ENCODE measurements around the gene FARP1.

FARP1 gene

DNA sequence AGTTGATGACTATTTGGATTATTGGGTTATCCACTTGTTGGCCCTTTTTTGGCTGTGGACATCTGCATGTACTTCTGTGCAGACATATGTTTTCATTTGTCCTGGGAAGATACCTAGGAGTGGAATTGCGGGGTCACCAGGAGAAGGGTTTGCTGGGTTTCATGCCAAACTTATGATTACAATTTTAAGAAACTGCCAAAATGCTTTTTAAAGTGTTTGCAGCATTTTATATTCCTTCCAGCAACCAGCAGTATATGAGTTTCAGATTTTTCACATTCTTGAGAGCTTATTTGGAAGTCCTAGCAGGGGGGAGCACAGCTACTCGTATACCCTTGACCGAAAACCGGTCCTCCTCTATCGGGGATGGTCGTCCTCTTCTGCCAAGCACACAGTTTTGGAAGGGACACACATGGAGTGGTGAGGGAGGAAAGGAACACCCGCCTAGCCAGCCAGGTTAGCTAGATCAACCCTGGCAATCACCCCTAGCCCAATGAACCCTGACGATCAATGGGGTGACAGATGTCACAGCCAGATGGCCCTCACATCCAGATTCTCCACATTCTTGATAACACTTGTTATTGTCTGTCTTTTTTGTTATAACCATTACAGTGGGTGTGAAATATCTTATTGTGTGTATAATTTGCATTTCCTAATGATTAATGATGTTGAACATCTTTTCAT lies 60.9 kb downstream of the FARP1 start:
- DNase-seq: no peak

- no peak for DNase-seq
These were observed 61.7 kb downstream of the FARP1 start for GRCh38 chr13:98204546-98204945.

DNA sequence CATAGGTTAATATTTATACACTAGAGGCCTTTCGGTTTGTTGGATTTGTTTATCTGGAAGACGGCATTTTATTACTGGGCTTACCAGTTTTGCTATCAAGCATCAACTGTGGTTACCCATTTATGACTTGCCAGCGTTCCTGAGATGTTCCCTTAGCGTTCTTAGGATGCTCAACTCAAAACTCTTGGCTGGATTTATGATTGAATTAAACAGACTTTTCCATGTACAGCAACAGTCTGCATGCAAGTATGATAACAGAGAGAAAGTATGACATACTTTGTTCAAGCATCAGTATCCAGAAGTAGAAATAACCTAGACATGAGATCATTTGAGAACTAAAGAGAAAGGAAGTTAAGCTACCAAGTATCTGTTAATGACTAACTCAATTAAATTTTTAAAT lies 64.1 kb downstream of the FARP1 start:
- no peak for DNase-seq

DNA sequence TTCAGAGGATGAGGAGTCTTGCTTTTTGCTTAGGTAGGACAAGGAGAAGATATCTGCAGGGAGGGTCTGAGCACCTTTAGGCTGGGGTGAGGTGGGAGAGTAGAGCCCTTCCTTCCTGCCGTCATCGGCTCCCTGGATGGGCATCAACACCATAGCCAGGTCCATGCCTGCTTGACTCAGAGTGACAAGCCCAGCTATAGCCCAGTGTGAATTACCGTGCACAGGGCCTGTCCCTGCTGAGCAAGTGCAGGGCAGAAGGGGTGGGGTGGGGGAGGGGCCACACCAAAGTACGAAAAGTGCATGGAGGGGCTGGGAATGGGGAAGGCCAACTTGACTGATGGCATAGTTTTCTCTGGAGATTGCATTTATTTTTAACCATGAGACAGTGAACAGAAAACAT lies 64.5 kb downstream of the FARP1 start:
- DNase-seq: no peak

DNA sequence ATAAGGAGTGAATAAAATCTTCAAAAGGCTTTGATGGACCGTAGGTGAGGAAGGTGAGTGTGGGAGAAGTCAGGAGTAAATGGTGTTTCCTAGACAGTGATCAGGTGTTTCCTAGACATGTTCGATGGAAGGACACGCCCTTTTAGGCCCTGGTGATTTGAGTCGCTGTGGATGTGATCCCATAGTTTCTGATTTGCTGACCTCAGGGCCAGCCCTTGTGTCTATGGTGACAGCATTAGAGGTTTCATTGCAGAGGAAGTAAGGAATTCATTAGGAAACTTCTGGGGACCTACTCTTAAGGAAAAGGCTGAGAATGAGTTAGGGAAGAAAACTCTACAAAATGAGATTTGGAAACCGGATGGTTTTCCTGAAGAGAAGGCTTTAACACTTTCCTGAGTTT lies 65.7 kb downstream of the FARP1 start:
- no peak for DNase-seq

DNA sequence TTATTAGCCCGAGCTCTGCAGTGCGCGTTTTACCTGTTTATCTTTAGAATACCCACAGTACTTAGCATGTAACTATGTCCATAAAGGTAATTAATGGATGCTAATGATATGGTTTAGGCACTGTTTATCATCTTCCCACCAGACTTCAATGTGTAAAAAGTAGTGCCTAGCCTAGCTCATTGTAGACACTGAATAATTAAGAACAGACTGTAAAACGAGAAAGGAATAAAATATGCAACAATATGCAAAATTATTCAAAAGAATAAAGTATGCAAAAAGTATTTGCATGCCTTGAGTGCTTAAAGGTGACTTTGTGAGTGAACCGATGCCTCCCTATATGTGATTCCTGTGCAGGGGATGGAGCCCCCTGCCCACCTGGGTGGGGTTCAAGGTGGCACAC lies 69.9 kb downstream of the FARP1 start:
- no peak for DNase-seq

GRCh38 chr13:98213354-98213753 lies 70.5 kb downstream of the FARP1 start:
- no peak for DNase-seq

DNA sequence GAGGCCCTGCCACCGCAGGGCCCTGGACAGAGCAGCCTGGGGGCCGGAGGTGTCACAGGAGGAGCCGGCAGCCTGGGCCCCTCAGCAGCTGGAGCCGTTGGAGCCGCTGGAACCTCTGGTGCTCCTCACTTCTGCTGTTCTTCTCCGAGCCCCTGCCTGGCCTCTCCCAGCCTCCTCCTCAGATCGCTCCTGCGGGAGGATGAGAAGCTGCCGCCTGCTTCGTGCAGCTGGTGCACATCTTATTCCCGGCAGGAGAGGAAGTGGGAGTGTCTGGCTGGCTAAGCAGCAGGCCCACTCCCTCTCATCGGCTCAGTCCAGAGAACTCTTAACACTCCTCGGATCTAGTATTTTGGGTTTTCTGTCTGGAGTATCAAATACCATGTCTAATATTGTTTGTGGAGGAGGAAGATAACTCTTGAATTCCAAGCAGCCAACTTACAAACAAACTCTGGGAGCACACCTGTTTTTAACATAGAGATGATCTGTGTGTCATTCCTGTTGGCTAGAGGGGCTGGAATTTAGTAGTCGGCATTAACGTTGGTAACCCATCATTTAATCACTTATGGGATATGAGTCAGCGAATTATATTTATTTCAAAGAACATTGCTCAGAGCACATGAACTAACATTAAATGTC lies 71.2 kb downstream of the FARP1 start:
- DNase-seq: no peak

- no peak for DNase-seq
These were observed 71.8 kb downstream of the FARP1 start for GRCh38 chr13:98214707-98215106.

- DNase-seq: no peak
These were observed 72.6 kb downstream of the FARP1 start for GRCh38 chr13:98215508-98215907.

DNA sequence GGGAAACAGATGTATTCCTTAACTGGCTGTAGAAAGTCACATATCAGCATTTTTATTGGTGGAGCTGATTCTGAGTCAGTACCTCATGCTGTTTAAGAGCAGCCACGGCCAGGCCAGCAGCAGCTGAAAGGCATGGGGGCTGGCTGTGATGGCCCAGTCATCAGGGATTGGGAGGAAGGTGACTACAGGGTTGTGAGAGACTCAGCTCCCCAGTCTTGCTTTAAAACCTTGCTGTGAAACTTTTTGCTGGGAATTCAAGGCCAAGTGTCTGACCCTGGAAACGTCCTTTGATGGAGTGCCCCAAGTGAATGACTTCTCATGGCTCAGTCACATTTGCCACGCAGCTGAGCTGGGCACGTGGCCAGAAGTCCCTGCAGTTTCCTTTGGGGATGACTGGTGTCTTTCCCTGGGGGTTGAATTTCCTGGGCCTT lies 73.3 kb downstream of the FARP1 start:
- no peak for DNase-seq

DNA sequence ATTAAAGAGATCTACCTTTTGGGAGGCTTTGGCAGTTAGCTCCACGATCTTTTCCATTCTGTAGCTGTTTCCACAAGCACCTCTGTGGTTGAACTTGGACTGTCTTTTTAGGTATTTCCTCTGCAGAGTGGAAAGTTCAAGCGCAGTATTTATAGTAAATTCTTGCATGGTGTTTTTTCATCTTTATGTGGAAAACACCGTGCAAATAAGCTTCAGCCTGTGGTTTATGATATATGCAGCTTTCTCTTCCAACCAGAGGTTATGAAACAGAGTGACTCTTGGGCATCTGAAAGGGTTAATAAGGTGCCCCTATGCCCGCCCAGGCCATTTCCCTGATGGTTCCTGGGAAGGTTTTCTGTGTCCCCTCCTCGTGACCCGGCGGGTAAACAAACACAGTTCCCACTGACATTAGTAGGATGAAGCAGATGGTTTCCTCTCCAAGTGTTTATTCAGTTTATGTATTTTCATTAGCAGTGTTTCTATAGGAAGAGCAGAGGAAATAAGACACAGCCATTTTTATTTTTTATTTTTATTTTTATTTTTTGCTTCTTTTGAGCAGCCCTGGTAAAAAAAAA lies 73.9 kb downstream of the FARP1 start:
- DNase-seq: no peak

GRCh38 chr13:98217597-98217996 lies 74.7 kb downstream of the FARP1 start:
- no peak for DNase-seq

- no peak for DNase-seq
These were observed 76.8 kb downstream of the FARP1 start for GRCh38 chr13:98219685-98220084.

GRCh38 chr13:98220271-98220791 lies 77.4 kb downstream of the FARP1 start:
- no peak for DNase-seq

DNA sequence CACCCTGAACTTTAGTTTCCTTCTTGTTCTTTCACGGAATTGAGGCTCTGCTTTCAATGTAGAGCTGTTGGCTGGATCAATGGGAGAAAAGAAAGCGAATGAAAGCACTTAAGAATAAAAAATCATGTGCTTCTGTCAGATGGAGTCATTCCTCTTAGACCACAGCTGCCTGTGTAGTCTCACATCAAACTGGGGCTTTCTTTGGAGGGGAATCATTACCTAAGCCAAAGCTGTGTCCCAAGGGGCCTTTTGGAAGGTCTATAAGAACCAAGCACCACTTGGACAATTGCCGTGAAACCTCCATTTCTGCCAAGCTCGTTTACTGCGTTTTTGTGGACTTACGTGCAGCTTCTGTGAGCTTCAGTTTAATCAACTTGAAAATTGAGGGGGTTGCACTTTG lies 78.3 kb downstream of the FARP1 start:
- no peak for DNase-seq

GRCh38 chr13:98222081-98222554 lies 79.2 kb downstream of the FARP1 start:
- DNase-seq: no peak

GRCh38 chr13:98222816-98223215 lies 79.9 kb downstream of the FARP1 start:
- DNase-seq: no peak

DNA sequence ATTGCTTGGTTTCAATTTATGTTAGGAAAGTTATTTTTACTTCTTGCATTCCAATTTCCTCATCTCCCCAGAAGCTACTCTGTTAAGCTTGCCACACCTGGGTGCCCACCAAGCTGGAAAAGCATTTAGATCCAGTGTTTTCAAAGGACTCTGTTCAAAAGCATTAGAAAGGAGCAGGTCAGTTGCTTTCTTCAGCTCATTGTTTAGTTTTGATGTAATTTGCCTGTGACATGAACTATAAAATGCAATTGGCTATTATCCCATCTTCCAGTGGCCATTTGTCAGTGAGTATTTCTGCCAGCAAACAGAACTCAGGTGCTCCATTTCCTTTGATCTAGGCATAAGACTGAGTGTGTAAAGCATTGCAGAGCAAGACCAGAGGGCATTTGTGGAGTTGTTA lies 80.8 kb downstream of the FARP1 start:
- no peak for DNase-seq

DNA sequence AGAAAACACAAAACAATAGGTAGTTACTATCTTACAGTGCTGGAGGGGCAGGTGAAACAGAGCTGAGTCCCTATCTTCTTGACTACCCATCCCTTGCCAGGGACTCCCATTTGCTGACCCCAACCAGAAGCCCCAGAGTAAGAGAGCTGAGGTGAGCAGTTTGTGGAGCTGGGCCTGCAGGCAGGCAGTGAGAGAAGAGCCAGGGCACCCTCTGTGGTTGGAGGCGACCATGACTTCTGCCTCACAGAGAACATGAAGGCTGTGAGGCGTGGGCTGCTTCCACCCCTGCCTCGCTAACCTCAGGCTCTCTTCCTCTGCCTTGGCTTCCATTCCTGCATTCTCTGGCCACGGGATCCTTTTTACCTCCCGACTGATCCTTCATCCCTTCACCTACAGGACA lies 81.7 kb downstream of the FARP1 start:
- DNase-seq: no peak

DNA sequence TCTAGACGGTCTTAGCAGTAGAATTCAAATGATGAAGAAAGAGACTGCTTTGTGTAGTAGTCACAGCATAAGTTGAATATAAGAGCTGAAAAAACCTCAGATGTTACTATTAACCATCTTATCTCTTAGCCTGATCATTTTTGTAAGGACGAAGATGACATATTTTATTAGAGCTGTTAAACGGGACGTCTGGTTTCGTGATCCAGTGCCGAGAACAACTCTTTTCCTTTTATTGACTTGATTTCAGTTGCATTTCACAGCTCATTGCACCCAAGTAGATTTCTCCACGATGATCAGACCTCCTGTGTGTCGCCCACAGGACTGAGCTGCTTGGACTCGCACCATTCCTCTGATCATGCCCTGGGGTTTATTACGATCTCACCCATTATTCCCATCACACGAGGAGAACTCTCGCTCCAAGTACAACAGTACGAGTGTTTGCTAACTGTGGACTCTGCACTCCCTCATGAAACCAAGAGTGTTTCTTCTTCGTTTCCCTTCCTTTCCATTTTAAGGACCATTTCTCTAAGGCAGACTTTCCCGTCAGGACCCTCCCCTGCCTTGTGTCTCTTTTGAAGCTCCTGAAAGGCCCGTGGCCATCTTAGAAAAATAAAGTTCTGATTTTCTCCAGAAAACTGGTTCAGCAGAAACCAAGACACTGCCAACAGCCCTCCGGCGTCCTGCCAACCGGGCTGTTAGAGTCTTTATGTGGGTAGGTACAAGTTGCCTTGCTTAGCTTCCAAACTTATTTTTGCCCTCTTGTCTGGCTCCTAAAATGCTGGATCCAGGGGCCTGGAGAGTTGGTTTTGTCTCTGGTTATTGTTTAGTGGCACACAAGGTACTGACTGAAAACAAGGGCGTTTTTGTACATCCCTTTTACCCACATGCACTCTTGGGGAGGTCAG lies 82.4 kb downstream of the FARP1 start:
- DNase-seq: no peak

DNA sequence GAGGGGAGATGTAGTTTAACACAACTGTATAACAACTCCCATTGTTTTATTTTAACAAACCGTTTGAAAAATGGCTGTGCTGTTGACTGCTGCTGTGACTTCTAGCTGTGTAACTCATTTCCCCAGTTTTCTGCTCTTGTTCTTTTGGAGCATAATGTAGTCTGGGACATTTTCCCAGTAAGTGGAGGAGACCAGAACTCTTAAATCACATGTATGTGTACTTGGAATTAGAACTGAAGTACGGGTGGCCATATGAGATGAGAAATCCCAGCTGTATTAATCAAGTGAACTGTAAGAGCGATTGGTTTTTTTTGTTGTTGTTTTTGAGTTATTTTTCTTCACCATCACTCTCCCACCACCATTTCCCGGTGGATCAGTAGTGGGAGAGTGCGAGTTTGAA lies 83.6 kb downstream of the FARP1 start:
- DNase-seq: no peak

- no peak for DNase-seq
These were observed 85.9 kb downstream of the FARP1 start for GRCh38 chr13:98228661-98229341.

Data from activated T-cell treated with anti-CD3 and anti-CD28 coated beads, Interleukin-2, amount 50 U/mL, for 48 hours (primary cell).